Measurements from ENCODE around the gene SEC14L5. TPM values are rescaled to one million over a fixed set of nuclear protein-coding genes. Genes with fewer than 3 reads are reported as not detected.

SEC14L5 gene
- polyA plus RNA-seq, 1 donor from 2014 or later, result 0.43 TPM

- no peak for TF ChIP-seq POLR2AphosphoS5 (IDR thresholded peaks at IDR 0.05)
- no peaks in the 10 kb centered on the region for H3K79me2 ChIP-seq (replicated peaks; ENCODE audit: insufficient read depth, low read length)
- no peak overlapping the region for H3K27ac ChIP-seq (ENCODE audit: low read length)
- H3K9me2 ChIP-seq (ENCODE audit: insufficient read depth, low read length), result no peaks in the 10 kb centered on the region
- H3K27me3 ChIP-seq (ENCODE audit: insufficient read depth, low read depth, low read length), result peaks cover 13% of the 10 kb centered on the region
- no peak overlapping the region for H2AFZ ChIP-seq (ENCODE audit: low read depth, low read length)
- H3K9ac ChIP-seq (ENCODE audit: low read length), result no peak overlapping the region
- no peak overlapping the region for H3K4me3 ChIP-seq (ENCODE audit: low read length)
- H3K36me3 ChIP-seq (ENCODE audit: insufficient read depth, low read length), result no peaks in the 10 kb centered on the region
- no peaks in the 10 kb centered on the region for H3K9me3 ChIP-seq (ENCODE audit: low read length)
- H3F3A ChIP-seq (ENCODE audit: insufficient read depth, low read length, poor library complexity, severe bottlenecking), result no peaks in the 10 kb centered on the region
- H4K20me1 ChIP-seq (ENCODE audit: insufficient read depth), result no peaks in the 10 kb centered on the region
- no peak overlapping the region for H3K4me2 ChIP-seq (ENCODE audit: low read length)
These were observed 3.4 kb upstream of the SEC14L5 start for GRCh38 chr16:4954714-4955113.

DNA sequence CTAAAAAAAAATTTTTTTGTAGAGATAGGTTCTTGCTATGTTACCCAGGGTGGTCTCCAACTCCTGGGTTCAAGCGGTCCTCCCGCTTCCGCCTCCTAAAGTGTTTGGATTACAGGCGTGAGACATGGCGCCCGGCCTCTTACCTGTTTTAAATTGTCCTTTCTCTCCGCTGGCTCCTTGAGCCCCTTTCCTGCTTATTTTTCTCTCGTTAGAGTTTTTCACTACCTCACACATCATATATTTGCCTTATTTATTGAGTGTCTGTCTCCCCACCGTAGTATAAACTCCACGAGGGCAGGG lies 760 bp upstream of the SEC14L5 start:
- H3K9me3 ChIP-seq (ENCODE audit: low read length), result no peaks in the 10 kb centered on the region
- H3K79me2 ChIP-seq (replicated peaks; ENCODE audit: insufficient read depth, low read length), result no peaks in the 10 kb centered on the region
- TF ChIP-seq EZH2 (IDR thresholded peaks at IDR 0.05; ENCODE audit: borderline replicate concordance, insufficient read depth, low read length, poor library complexity, severe bottlenecking) (no peak), REST (IDR thresholded peaks at IDR 0.05; ENCODE audit: borderline replicate concordance) (no peak), MXI1 (conservative IDR thresholded peaks at IDR 0.05; ENCODE audit: poor library complexity, severe bottlenecking) (no peak), SMC3 (conservative IDR thresholded peaks at IDR 0.05; ENCODE audit: poor library complexity) (no peak), TAF1 (IDR thresholded peaks at IDR 0.05; ENCODE audit: low read depth) (no peak), RAD21 (conservative IDR thresholded peaks at IDR 0.05) (no peak), POLR2AphosphoS5 (IDR thresholded peaks at IDR 0.05) (no peak), EP300 (conservative IDR thresholded peaks at IDR 0.05; ENCODE audit: poor library complexity, severe bottlenecking) (no peak)
- TF ChIP-seq, protein P1, sequence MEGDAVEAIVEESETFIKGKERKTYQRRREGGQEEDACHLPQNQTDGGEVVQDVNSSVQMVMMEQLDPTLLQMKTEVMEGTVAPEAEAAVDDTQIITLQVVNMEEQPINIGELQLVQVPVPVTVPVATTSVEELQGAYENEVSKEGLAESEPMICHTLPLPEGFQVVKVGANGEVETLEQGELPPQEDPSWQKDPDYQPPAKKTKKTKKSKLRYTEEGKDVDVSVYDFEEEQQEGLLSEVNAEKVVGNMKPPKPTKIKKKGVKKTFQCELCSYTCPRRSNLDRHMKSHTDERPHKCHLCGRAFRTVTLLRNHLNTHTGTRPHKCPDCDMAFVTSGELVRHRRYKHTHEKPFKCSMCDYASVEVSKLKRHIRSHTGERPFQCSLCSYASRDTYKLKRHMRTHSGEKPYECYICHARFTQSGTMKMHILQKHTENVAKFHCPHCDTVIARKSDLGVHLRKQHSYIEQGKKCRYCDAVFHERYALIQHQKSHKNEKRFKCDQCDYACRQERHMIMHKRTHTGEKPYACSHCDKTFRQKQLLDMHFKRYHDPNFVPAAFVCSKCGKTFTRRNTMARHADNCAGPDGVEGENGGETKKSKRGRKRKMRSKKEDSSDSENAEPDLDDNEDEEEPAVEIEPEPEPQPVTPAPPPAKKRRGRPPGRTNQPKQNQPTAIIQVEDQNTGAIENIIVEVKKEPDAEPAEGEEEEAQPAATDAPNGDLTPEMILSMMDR (IDR thresholded peaks at IDR 0.05; ENCODE audit: poor library complexity, severe bottlenecking), result no peak
- no peaks in the 10 kb centered on the region for H3K36me3 ChIP-seq (ENCODE audit: insufficient read depth, low read length)
- H3K27me3 ChIP-seq (ENCODE audit: insufficient read depth, low read depth, low read length), result peaks cover 17% of the 10 kb centered on the region
- H3K27ac ChIP-seq (ENCODE audit: low read length), result no peak overlapping the region
- H3K9ac ChIP-seq (ENCODE audit: low read length), result peak overlapping the region; percentile 0
- no peaks in the 10 kb centered on the region for H4K20me1 ChIP-seq (ENCODE audit: insufficient read depth)
- no peaks in the 10 kb centered on the region for H3K9me2 ChIP-seq (ENCODE audit: insufficient read depth, low read length)
- peak overlapping the region; percentile 4 for H2AFZ ChIP-seq (ENCODE audit: low read depth, low read length)
- H3K4me2 ChIP-seq (ENCODE audit: low read length), result no peak overlapping the region
- H3F3A ChIP-seq (ENCODE audit: insufficient read depth, low read length, poor library complexity, severe bottlenecking), result no peaks in the 10 kb centered on the region
- peak overlapping the region; percentile 70 for H3K4me3 ChIP-seq (ENCODE audit: low read length)

Measured in neural cell (in vitro differentiated cells).